ENCODE measurements around the gene UBE2I.

Gene UBE2I

GRCh38 chr16:1344499-1344898 is 35.1 kb downstream of the UBE2I start:
- DNase-seq: no peak

GRCh38 chr16:1345087-1345486 is 35.7 kb downstream of the UBE2I start:
- DNase-seq: no peak

GRCh38 chr16:1345651-1346421 is 36.4 kb downstream of the UBE2I start:
- no peak for DNase-seq

GRCh38 chr16:1346422-1347285 is 37.2 kb downstream of the UBE2I start:
- no peak for DNase-seq

- DNase-seq: no peak
These were observed 37.9 kb downstream of the UBE2I start for GRCh38 chr16:1347286-1347855.

- no peak for DNase-seq
These were observed 38.5 kb downstream of the UBE2I start for GRCh38 chr16:1347962-1348361.

- no peak for DNase-seq
These were observed 39.0 kb downstream of the UBE2I start for GRCh38 chr16:1348441-1348840.

- no peak for DNase-seq
These were observed 39.5 kb downstream of the UBE2I start for GRCh38 chr16:1348926-1349325.

- DNase-seq: no peak
These were observed 39.9 kb downstream of the UBE2I start for GRCh38 chr16:1349351-1349750.

- DNase-seq: no peak
These were observed 40.5 kb downstream of the UBE2I start for GRCh38 chr16:1349951-1350350.

- DNase-seq: no peak
These were observed 41.3 kb downstream of the UBE2I start for GRCh38 chr16:1350691-1351090.

- no peak for DNase-seq
These were observed 41.8 kb downstream of the UBE2I start for GRCh38 chr16:1351215-1351581.

- DNase-seq: peak; percentile 78
These were observed 42.3 kb downstream of the UBE2I start, which contains the start of the genes GNPTG and TSR3 for GRCh38 chr16:1351582-1352362. Gene GNPTG, plus strand, starts transcription at chr16:1351931. Its CDS starts 35 bp downstream, at chr16:1351966. Gene TSR3, minus strand, starts transcription at chr16:1351878. Its CDS starts 74 bp downstream, at chr16:1351804.

GRCh38 chr16:1354815-1355540 is 45.5 kb downstream of the UBE2I start:
- DNase-seq: no peak

GRCh38 chr16:1355591-1355990 is 46.2 kb downstream of the UBE2I start:
- no peak for DNase-seq

- DNase-seq: no peak
These were observed 46.8 kb downstream of the UBE2I start for GRCh38 chr16:1356061-1356900.

- no peak for DNase-seq
These were observed 48.6 kb downstream of the UBE2I start for GRCh38 chr16:1357906-1358566.

- DNase-seq: no peak
These were observed 52.4 kb downstream of the UBE2I start for GRCh38 chr16:1361685-1362360.

- no peak for DNase-seq
These were observed 53.4 kb downstream of the UBE2I start for GRCh38 chr16:1362807-1363206.

- no peak for DNase-seq
These were observed 54.1 kb downstream of the UBE2I start for GRCh38 chr16:1363501-1364041.
